NCI-H510A (cell line): ENCODE data around the gene ITGB5.
"Not testable (repeated sequence)": the region's sequence is repeated elsewhere in the genome, so short reads cannot be mapped to it uniquely, and the experiment has no call there.

ENCODE experiments used
- DNase-seq: peaks from one replicate; lab custom pipeline; 2025; lab: John Stamatoyannopoulos, UW

The ITGB5 gene

GRCh38 chr3:124788254-124788745 is 98.9 kb downstream of the ITGB5 start:
- DNase-seq = no peak

- DNase-seq = no peak
Measured at GRCh38 chr3:124787476-124788195, 99.5 kb downstream of the ITGB5 start.

- DNase-seq = no peak
Measured at GRCh38 chr3:124786511-124787241, 100.5 kb downstream of the ITGB5 start.

- DNase-seq = no peak
Measured at GRCh38 chr3:124785973-124786372, 101.2 kb downstream of the ITGB5 start.

- no peak for DNase-seq
Measured at GRCh38 chr3:124784686-124785382, 102.3 kb downstream of the ITGB5 start.

GRCh38 chr3:124783696-124784095 is 103.5 kb downstream of the ITGB5 start:
- DNase-seq = no peak

GRCh38 chr3:124782377-124782712 is 104.8 kb downstream of the ITGB5 start:
- not testable (repeated sequence) for DNase-seq

- no peak for DNase-seq
Measured at GRCh38 chr3:124781476-124782376, 105.4 kb downstream of the ITGB5 start.

GRCh38 chr3:124780761-124781475 is 106.2 kb downstream of the ITGB5 start:
- DNase-seq = peak; percentile 48

- no peak for DNase-seq
Measured at GRCh38 chr3:124780356-124780755, 106.8 kb downstream of the ITGB5 start.

GRCh38 chr3:124779751-124780191 is 107.4 kb downstream of the ITGB5 start:
- no peak for DNase-seq

- DNase-seq = no peak
Measured at GRCh38 chr3:124779116-124779515, 108.0 kb downstream of the ITGB5 start.

- DNase-seq = no peak
Measured at GRCh38 chr3:124777762-124778470, 109.2 kb downstream of the ITGB5 start.

- DNase-seq = no peak
Measured at GRCh38 chr3:124776856-124777255, 110.3 kb downstream of the ITGB5 start.

GRCh38 chr3:124775877-124776276 is 111.3 kb downstream of the ITGB5 start:
- no peak for DNase-seq

GRCh38 chr3:124774841-124775402 is 112.2 kb downstream of the ITGB5 start:
- DNase-seq = no peak

- no peak for DNase-seq
Measured at GRCh38 chr3:124774327-124774718, 112.8 kb downstream of the ITGB5 start.

- DNase-seq = no peak
Measured at GRCh38 chr3:124773351-124774326, 113.5 kb downstream of the ITGB5 start.
